Measurements from ENCODE around the gene ANTXR2.

Gene ANTXR2

DNA sequence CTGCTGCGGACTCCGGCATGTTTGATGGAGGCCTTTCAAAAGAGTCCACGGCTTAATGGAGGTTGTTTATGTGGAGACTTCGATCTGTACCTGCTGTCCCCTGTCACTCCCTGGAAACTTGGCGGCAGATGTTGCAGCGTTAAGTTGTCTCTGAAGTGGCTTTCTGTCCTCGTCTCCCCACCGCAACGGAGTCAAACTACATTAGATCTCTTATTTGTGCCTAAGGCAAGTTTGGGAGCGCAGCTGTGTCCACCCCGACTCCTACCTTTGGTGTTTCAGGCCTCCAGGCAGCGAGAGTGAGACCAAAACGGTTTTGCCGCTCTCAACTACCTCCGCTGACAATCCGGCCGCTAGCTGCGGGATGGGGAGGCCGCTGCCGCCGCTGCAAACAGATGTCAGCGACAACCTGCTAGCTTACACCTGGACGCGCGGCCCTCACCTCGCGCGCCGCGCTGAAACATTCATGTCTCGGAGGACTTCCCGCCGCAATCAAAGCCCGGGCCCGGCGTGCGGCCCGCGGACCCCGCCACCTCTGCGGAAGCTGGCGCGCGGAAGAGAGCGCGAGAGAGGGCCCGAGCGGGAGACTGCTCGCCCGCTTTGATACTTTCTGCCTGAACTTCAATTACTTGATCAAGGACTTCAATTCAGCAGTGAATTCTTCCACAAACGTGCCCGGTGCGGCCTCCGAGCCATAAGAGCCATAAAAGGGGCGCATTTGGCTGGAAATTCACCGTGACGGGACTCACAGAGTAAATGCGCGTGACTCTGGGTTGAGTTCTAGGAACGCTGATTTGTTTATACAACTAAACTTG is 108.4 kb downstream of the ANTXR2 start:
- TF ChIP-seq, protein P1, sequence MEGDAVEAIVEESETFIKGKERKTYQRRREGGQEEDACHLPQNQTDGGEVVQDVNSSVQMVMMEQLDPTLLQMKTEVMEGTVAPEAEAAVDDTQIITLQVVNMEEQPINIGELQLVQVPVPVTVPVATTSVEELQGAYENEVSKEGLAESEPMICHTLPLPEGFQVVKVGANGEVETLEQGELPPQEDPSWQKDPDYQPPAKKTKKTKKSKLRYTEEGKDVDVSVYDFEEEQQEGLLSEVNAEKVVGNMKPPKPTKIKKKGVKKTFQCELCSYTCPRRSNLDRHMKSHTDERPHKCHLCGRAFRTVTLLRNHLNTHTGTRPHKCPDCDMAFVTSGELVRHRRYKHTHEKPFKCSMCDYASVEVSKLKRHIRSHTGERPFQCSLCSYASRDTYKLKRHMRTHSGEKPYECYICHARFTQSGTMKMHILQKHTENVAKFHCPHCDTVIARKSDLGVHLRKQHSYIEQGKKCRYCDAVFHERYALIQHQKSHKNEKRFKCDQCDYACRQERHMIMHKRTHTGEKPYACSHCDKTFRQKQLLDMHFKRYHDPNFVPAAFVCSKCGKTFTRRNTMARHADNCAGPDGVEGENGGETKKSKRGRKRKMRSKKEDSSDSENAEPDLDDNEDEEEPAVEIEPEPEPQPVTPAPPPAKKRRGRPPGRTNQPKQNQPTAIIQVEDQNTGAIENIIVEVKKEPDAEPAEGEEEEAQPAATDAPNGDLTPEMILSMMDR (IDR thresholded peaks at IDR 0.05; ENCODE audit: low read depth, low read length) = no peak
- no peak for DNase-seq (ENCODE audit: low read depth in 2 of 2)
- no peak overlapping the region for H3K4me3 ChIP-seq (replicated peaks in 1 of 2; ENCODE audit: low read depth in 2 of 2, low read length in 2 of 2)

DNA sequence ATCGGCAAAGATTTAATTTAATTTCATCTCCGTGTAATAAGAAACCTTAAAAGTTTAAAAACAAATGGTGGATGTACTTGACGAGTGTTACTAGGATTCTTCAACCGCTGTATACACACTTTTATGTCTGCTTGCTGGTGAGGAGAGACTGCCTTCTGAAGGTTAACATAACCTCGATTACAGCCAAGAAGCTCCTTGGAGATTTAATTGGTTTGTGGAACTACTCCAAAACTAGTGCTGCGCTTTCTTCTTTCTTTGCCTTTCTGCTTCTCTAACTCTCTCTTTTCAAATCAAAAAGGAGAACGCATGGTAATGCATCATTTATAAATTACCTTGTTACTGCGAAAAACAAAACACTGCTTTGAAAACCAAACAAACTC is 109.0 kb downstream of the ANTXR2 start:
- DNase-seq (ENCODE audit: low read depth in 2 of 2) = no peak

DNA sequence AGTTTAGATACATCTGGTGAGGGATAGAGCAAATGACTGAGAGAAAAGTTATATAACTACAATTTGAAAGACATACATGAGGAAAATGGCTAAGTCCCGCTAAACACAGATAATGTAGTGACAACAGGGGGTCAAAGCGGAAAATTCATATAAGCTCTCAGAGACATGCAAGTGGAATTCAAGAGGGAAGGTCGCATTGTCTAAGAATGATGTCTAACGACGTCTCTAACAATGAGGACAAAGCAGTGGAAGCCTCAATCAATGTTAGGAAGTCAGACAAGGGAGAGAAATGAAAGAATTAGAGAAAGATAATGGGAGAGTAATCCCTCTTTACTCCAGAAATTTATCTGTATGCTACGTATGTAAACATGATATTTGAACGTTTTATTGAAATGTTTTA is 113.4 kb downstream of the ANTXR2 start:
- no peak for DNase-seq (ENCODE audit: low read depth in 2 of 2)
- TF ChIP-seq, protein P1 (IDR thresholded peaks at IDR 0.05; ENCODE audit: low read depth, low read length) = no peak
- no peak overlapping the region for H3K4me3 ChIP-seq (replicated peaks in 1 of 2; ENCODE audit: low read depth in 2 of 2, low read length in 2 of 2)

More for the DNA sequence above, 109.0 kb downstream of the ANTXR2 start:
- TF ChIP-seq, protein P1 (IDR thresholded peaks at IDR 0.05; ENCODE audit: low read depth, low read length) = no peak
- H3K4me3 ChIP-seq (replicated peaks in 1 of 2; ENCODE audit: low read depth in 2 of 2, low read length in 2 of 2) = no peak overlapping the region

DNA sequence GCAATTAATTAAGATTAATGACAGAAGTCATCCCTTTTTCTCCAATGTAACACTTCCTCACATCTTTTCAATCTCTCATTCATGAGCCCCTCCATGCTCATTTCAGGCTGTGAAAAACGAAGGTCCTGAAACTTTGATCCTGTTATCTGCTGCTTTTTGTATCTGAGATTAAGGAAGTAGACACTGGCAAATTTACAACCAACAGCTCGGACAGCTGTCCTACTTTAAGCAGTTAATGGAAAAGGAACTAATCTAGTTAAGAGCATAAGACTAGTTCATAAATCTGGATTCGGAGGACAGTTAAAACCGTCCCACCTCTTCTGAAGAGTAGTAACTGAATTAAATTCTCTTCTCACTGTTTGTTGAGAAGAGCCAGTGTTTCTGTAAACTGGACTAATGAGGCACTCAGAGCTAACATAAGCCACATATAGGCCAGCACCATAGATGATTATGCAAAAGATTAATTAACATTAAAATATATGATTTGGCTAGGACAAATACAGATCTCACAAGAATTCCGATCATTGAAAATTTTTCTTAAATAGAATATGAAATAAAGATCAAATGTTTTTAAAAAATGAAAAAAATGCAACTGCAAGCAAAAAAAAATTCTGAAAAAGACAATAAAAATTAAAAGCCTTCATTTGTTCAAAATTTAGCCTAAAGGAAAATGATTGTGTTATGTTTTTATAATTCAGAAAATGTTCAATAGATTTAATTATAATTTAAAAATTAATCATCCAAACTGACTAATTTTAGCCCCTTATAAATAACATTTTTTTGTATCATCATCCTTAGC is 114.4 kb downstream of the ANTXR2 start:
- no peak overlapping the region for H3K4me3 ChIP-seq (replicated peaks in 1 of 2; ENCODE audit: low read depth in 2 of 2, low read length in 2 of 2)
- no peak for DNase-seq (ENCODE audit: low read depth in 2 of 2)
- TF ChIP-seq, protein P1 (IDR thresholded peaks at IDR 0.05; ENCODE audit: low read depth, low read length) = no peak

DNA sequence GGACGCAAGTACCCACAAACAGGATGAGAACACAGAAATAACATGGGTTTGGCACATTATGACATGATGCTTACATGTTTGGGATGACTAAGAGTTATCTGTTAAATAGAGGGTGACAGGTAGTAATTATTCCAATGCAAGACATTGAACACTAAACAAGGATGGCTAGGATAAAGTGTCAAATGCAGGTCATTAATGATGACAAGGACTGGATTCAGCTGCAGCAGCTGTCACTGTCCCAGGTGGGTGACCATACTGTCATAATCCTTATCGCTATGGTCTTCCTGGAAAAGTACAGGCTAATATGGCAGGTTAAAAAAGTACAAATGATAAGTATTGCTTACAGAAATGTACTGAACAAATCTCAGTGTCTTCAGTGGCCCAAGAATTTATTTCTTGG is 123.9 kb downstream of the ANTXR2 start:
- no peak overlapping the region for H3K4me3 ChIP-seq (replicated peaks in 1 of 2; ENCODE audit: low read depth in 2 of 2, low read length in 2 of 2)
- DNase-seq (ENCODE audit: low read depth in 2 of 2) = no peak
- TF ChIP-seq, protein P1 (IDR thresholded peaks at IDR 0.05; ENCODE audit: low read depth, low read length) = no peak

DNA sequence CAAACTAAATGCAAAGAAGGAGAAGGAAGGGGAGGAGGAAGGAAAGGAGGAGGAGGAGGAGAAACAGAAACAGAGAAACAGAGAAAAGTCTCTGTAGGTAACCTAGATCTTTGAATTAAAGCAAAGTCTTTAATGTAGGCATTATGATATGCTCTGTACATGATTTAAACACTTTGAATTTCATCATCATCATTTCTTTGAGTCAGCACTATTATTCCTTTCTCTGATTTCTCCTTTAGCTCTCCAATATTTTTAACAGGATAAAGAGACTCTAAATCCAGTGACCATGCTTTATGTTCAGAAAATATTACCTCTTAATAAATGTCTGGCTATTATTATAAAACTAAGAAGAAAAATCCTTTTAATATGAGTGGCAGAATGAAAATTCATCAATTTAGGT is 124.3 kb downstream of the ANTXR2 start:
- TF ChIP-seq, protein P1 (IDR thresholded peaks at IDR 0.05; ENCODE audit: low read depth, low read length) = no peak
- no peak overlapping the region for H3K4me3 ChIP-seq (replicated peaks in 1 of 2; ENCODE audit: low read depth in 2 of 2, low read length in 2 of 2)

More for the DNA sequence above, 124.3 kb downstream of the ANTXR2 start:
- no peak for DNase-seq (ENCODE audit: low read depth in 2 of 2)

Data from cardiac fibroblast (primary cell).